VCaP (cell line): ENCODE results near the gene VWA8.
A peak's percentile ranks its signal among the peaks of the same experiment; 100 is the strongest.

ENCODE experiments used
- H3K27ac ChIP-seq: fragments of 450-650 bp; 2 replicates; pipeline ENCODE4 v1.5.1; 2017
- CTCF ChIP-seq: fragments of 450-650 bp; conservative IDR thresholded peaks from 2 replicates; pipeline ENCODE4 v1.5.1; 2017; ENCODE audit warnings: mild to moderate bottlenecking, moderate library complexity

VWA8 gene

GRCh38 chr13:41651413-41652058 is 309.4 kb downstream of the VWA8 start:
- no peak for TF ChIP-seq CTCF
- peak overlapping the region; percentile 13; the same call in 1 of the 2 replicates for H3K27ac ChIP-seq

GRCh38 chr13:41650706-41651105 is 310.2 kb downstream of the VWA8 start:
- TF ChIP-seq CTCF, result no peak
- H3K27ac ChIP-seq, result peak overlapping the region; percentile 13; the same call in 1 of the 2 replicates

GRCh38 chr13:41649659-41650058 is 311.2 kb downstream of the VWA8 start:
- no peak for TF ChIP-seq CTCF
- H3K27ac ChIP-seq, result no peak overlapping the region; the same call in 1 of the 2 replicates

GRCh38 chr13:41648314-41648935 is 312.5 kb downstream of the VWA8 start:
- TF ChIP-seq CTCF, result no peak
- H3K27ac ChIP-seq, result peak overlapping the region; percentile 43

- peak overlapping the region; percentile 43 for H3K27ac ChIP-seq
Observed at GRCh38 chr13:41647699-41648313, 313.1 kb downstream of the VWA8 start.

GRCh38 chr13:41645331-41645730 is 315.6 kb downstream of the VWA8 start:
- H3K27ac ChIP-seq, result no peak overlapping the region

GRCh38 chr13:41644742-41645141 is 316.2 kb downstream of the VWA8 start:
- TF ChIP-seq CTCF, result no peak
- no peak overlapping the region for H3K27ac ChIP-seq

More at GRCh38 chr13:41645331-41645730, 315.6 kb downstream of the VWA8 start:
- no peak for TF ChIP-seq CTCF

- TF ChIP-seq CTCF, result no peak
- H3K27ac ChIP-seq, result no peak overlapping the region
Observed at GRCh38 chr13:41643507-41643906, 317.4 kb downstream of the VWA8 start.
